Endothelial cell of umbilical vein (primary cell): ENCODE data around the gene IQGAP3. TPM values are rescaled to one million over a fixed set of nuclear protein-coding genes. Genes with fewer than 3 reads are reported as not detected.

Experiments used
- BruUV-seq: library from RNA; stranded (reverse); fragments of 400-500 nt; replicated peaks from 2 replicates; lab custom pipeline; 2021; lab: Mats Ljungman, UMichigan
- CTCF ChIA-PET: fragments of 300-600, 350-600 bp; sonication (Branson Sonifier 250); formaldehyde crosslinking; loops from one replicate; lab custom pipeline; 2021; ENCODE audit warnings: antibody characterized with exemption, inconsistent platforms; lab: Charles Lee
- POLR2A ChIA-PET: fragments of 300-600, 350-600 bp; sonication (Branson Sonifier 250); formaldehyde crosslinking; loops from one replicate; lab custom pipeline; 2021; ENCODE audit warnings: antibody characterized with exemption, inconsistent platforms; lab: Charles Lee
- DNase-seq: peaks from one replicate; pipeline ENCODE4 v3.0.0-alpha.2; 2011; ENCODE audit warnings: low read depth, low spot score
- FAIRE-seq: peaks from 2 replicates; lab custom pipeline; 2011; peaks lifted over from hg19 to GRCh38; lab: Jason Lieb, UNC
- H2AFZ ChIP-seq: 2 replicates; pipeline ENCODE4 v1.6.0; 2012; ENCODE audit warnings: low read depth, low read length, control low read depth, inconsistent platforms
- H3K27ac ChIP-seq: 2 replicates; pipeline ENCODE4 v1.5.1; 2011; ENCODE audit warnings: low read depth, mild to moderate bottlenecking, control low read depth, low read length, moderate library complexity; ENCODE audit not compliant: insufficient read depth
- H3K27me3 ChIP-seq, 2 experiments: 2 replicates each; pipeline versions ENCODE4 v1.6.0 to v1.6.1; 2011; ENCODE audit warnings: low read length in 2 of 2, mixed read lengths in 1 of 2; ENCODE audit not compliant: control insufficient read depth in 2 of 2, insufficient read depth in 2 of 2
- H3K36me3 ChIP-seq, 2 experiments: 2 replicates in 1 of 2; 3 replicates in 1 of 2; pipeline ENCODE4 v1.5.1; 2011; ENCODE audit warnings: low read length in 2 of 2, mild to moderate bottlenecking in 1 of 2, moderate library complexity in 1 of 2; ENCODE audit not compliant: control insufficient read depth in 2 of 2, insufficient read depth in 2 of 2; ENCODE audit errors: extremely low read depth in 1 of 2
- H3K4me1 ChIP-seq: 3 replicates; pipeline ENCODE4 v1.5.1; 2011; ENCODE audit warnings: mild to moderate bottlenecking, low read length; ENCODE audit not compliant: control insufficient read depth, insufficient read depth; ENCODE audit errors: extremely low read depth
- H3K4me2 ChIP-seq: 2 replicates; pipeline ENCODE4 v1.6.1; 2011; ENCODE audit warnings: low read length, control low read depth, mixed read lengths; ENCODE audit not compliant: insufficient read depth
- H3K4me3 ChIP-seq, 3 experiments: fragments of 200-600 bp in 1 of 3; sonication (generic), shearing (Covaris generic) in 1 of 3; replicated peaks in 1 of 3; 2 replicates each; pipeline ENCODE4 v1.5.1; 2011 to 2016; ENCODE audit warnings: control low read depth in 3 of 3, low read length in 3 of 3, mild to moderate bottlenecking in 2 of 3, inconsistent platforms in 1 of 3, low read depth in 1 of 3, moderate library complexity in 1 of 3; ENCODE audit not compliant: insufficient read depth in 1 of 3
- H3K79me2 ChIP-seq: 2 replicates; pipeline ENCODE4 v1.6.0; 2012; ENCODE audit warnings: low read length, inconsistent platforms; ENCODE audit not compliant: control insufficient read depth, insufficient read depth
- H3K9ac ChIP-seq: replicated peaks from 2 replicates; pipeline ENCODE3; 2011; ENCODE audit warnings: low read length, control low read depth; ENCODE audit not compliant: insufficient read depth; ENCODE audit errors: extremely low read depth
- H3K9me1 ChIP-seq: replicated peaks from 3 replicates; pipeline ENCODE4 v1.6.0; 2011; ENCODE audit warnings: mild to moderate bottlenecking, low read length; ENCODE audit not compliant: control insufficient read depth, insufficient read depth; ENCODE audit errors: extremely low read depth
- H3K9me3 ChIP-seq: replicated peaks from 2 replicates; pipeline ENCODE4 v1.5.1; 2012; ENCODE audit warnings: low read length, inconsistent platforms; ENCODE audit not compliant: control insufficient read depth, insufficient read depth
- H4K20me1 ChIP-seq: replicated peaks from 2 replicates; pipeline ENCODE3; 2011; ENCODE audit warnings: mild to moderate bottlenecking, low read length; ENCODE audit not compliant: control insufficient read depth, insufficient read depth; ENCODE audit errors: extremely low read depth
- CTCF ChIP-seq, 2 donors: IDR thresholded peaks; 1 replicate in 1 of 2; 2 replicates in 1 of 2; pipeline ENCODE4 v1.5.1; 2011; ENCODE audit warnings: low read length in 2 of 2, mild to moderate bottlenecking in 2 of 2, moderate library complexity in 2 of 2, control low read depth in 1 of 2, inconsistent platforms in 1 of 2, low read depth in 1 of 2; ENCODE audit not compliant: insufficient read depth in 1 of 2; ENCODE audit errors: extremely low read depth in 1 of 2
- EZH2 ChIP-seq: IDR thresholded peaks from 2 replicates; pipeline ENCODE4 v1.6.1; 2012; ENCODE audit warnings: borderline replicate concordance, low read depth, mild to moderate bottlenecking, moderate library complexity, low read length, inconsistent platforms; ENCODE audit not compliant: severe bottlenecking
- FOS ChIP-seq: IDR thresholded peaks from 2 replicates; pipeline ENCODE4 v1.6.1; 2011; ENCODE audit warnings: mild to moderate bottlenecking, low read length, moderate library complexity, borderline replicate concordance; ENCODE audit not compliant: insufficient read depth
- GATA2 ChIP-seq: IDR thresholded peaks from 2 replicates; pipeline ENCODE4 v1.7.0; 2011; ENCODE audit warnings: low read depth, mild to moderate bottlenecking, moderate library complexity, mixed read lengths, low read length; ENCODE audit not compliant: insufficient read length, insufficient read depth
- JUN ChIP-seq: IDR thresholded peaks from 2 replicates; pipeline ENCODE4 v1.6.1; 2011; ENCODE audit warnings: borderline replicate concordance, low read depth; ENCODE audit not compliant: insufficient read length, insufficient read depth
- MAX ChIP-seq: IDR thresholded peaks from 2 replicates; pipeline ENCODE4 v1.6.1; 2011; ENCODE audit not compliant: insufficient read depth, insufficient read length
- MYC ChIP-seq: IDR thresholded peaks from one replicate; pipeline ENCODE4 v1.6.1; 2011; ENCODE audit warnings: mild to moderate bottlenecking, low read depth, low read length
- POLR2A ChIP-seq: IDR thresholded peaks from 2 replicates; pipeline ENCODE4 v1.6.1; 2012; ENCODE audit warnings: low read depth, mild to moderate bottlenecking, control low read depth, low read length
- POLR2AphosphoS5 ChIP-seq: IDR thresholded peaks from 2 replicates; pipeline ENCODE4 v1.6.1; 2012; ENCODE audit warnings: low read depth, mild to moderate bottlenecking, control low read depth, low read length, moderate library complexity; ENCODE audit not compliant: insufficient read depth
- dilution Hi-C: fragments of 300-500 bp; cut with MboI; formaldehyde crosslinking; loops from one replicate; pipeline ENCODE4 v1.15.0; 2019; ENCODE audit warnings: low sequenced_read_pairs; ENCODE audit not compliant: extremely low pct_ligation_motif_present
- intact Hi-C: fragments of 100-400 bp; cut with micrococcal nuclease; formaldehyde crosslinking; loops from one replicate; pipeline ENCODE4 v1.10.0; 2022
- polyA plus RNA-seq, 4 experiments: library from polyadenylated mRNA; depleted of rRNA in 3 of 4; stranded (reverse) in 3 of 4; unstranded in 1 of 4; fragments of >200 nt; gene quantifications; 2 replicates each; pipeline versions ENCODE4 v1.2.1 to v1.2.3, GENCODE V29; 2011 to 2012; ENCODE audit warnings: missing spikeins in 1 of 4
- total RNA-seq: library from RNA; stranded (reverse); gene quantifications from 2 replicates; pipeline ENCODE4 v1.2.3, GENCODE V29; 2021

Gene IQGAP3
- total and polyA plus RNA-seq, 2 donors (not counting 3 experiments of a cell fraction or from before 2014, with no cell fraction given), result 28.3 to 60.7 TPM

GRCh38 chr1:156581661-156582387 is 9.5 kb upstream of the IQGAP3 start:
- POLR2A ChIA-PET, result no interaction called here
- no peaks in the 10 kb centered on the region for H3K4me1 ChIP-seq
- BruUV-seq, result no TSS peak
- no peak for DNase-seq
- no peak for FAIRE-seq
- H3K36me3 ChIP-seq, result no peaks in the 10 kb centered on the region
- H3K4me3 ChIP-seq, result no peak overlapping the region
- H3K9ac ChIP-seq, result no peak overlapping the region
- H3K9me1 ChIP-seq, result no peaks in the 10 kb centered on the region
- no peak overlapping the region for H3K27ac ChIP-seq
- no peaks in the 10 kb centered on the region for H3K79me2 ChIP-seq
- no peaks in the 10 kb centered on the region for H3K9me3 ChIP-seq
- no peaks in the 10 kb centered on the region for H4K20me1 ChIP-seq
- H3K27me3 ChIP-seq, result peaks cover 0 to 2% of the 10 kb centered on the region in 2 experiments
- intact Hi-C loops, result no loop called here
- TF ChIP-seq FOS (no peak), EZH2 (no peak), JUN (no peak), CTCF (IDR thresholded peaks at IDR 0.05; ENCODE audit: extremely low read depth in 1 of 2, insufficient read depth in 1 of 2, low read depth in 1 of 2, low read length in 2 of 2) (no peak), GATA2 (no peak), MAX (no peak), POLR2A (no peak), POLR2AphosphoS5 (no peak), MYC (no peak)
- CTCF ChIA-PET, result interaction anchor here (0.8 to 9.3 kb wide), 6 partner anchors 27 to 144 kb away, joined by 3 to 104 read pairs (median 8); no protein-coding TSS in a partner anchor
- no peak overlapping the region for H2AFZ ChIP-seq
- no peak overlapping the region for H3K4me2 ChIP-seq
- dilution Hi-C loops, result no loop called here
